ENCODE measurements around the gene USP12. TPM values are rescaled to one million over a fixed set of nuclear protein-coding genes. Genes with fewer than 3 reads are reported as not detected.

USP12 gene
- total and polyA plus RNA-seq, 2 donors from 2014 or later, result 15.0 to 27.5 TPM

DNA sequence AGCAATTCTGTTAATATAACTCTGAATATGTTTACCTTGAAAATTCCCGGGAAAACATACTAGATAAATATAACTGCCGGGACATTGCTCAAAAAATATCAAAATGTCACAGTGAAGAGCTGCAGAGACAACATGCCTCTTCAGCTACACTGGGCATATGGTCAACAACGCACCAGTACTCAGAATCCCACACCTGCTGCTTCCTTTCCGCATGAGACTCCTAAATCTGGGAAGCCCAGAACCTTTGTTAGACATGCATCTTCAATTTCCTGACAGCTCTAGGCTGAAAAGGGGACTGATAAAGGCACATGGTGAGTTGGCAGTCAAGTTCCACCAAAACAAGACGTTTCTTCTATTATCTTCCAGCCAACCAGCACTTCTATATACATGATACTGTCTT lies 53.7 kb downstream of the USP12 start:
- H3K27ac ChIP-seq (ENCODE audit: low read depth in 2 of 2, low read length in 2 of 2), result no peak overlapping the region
- H3K4me3 ChIP-seq (ENCODE audit: low read length in 3 of 3), result no peak overlapping the region
- intact Hi-C loops (cut with DNase I), result no loop called here
- TF ChIP-seq, protein P1, sequence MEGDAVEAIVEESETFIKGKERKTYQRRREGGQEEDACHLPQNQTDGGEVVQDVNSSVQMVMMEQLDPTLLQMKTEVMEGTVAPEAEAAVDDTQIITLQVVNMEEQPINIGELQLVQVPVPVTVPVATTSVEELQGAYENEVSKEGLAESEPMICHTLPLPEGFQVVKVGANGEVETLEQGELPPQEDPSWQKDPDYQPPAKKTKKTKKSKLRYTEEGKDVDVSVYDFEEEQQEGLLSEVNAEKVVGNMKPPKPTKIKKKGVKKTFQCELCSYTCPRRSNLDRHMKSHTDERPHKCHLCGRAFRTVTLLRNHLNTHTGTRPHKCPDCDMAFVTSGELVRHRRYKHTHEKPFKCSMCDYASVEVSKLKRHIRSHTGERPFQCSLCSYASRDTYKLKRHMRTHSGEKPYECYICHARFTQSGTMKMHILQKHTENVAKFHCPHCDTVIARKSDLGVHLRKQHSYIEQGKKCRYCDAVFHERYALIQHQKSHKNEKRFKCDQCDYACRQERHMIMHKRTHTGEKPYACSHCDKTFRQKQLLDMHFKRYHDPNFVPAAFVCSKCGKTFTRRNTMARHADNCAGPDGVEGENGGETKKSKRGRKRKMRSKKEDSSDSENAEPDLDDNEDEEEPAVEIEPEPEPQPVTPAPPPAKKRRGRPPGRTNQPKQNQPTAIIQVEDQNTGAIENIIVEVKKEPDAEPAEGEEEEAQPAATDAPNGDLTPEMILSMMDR (IDR thresholded peaks at IDR 0.05; ENCODE audit: borderline replicate concordance, extremely low read depth, insufficient read depth), result no peak
- no peaks in the 10 kb centered on the region for H3K9me3 ChIP-seq (ENCODE audit: control insufficient read depth in 2 of 3, insufficient read depth in 1 of 3, low read length in 3 of 3)
- no peaks in the 10 kb centered on the region for H3K27me3 ChIP-seq (ENCODE audit: control insufficient read depth, insufficient read depth, low read length)
- no peak for FAIRE-seq
- H3K36me3 ChIP-seq (ENCODE audit: control insufficient read depth in 2 of 3, insufficient read depth in 3 of 3, low read length in 3 of 3), result no peaks in the 10 kb centered on the region
- peaks cover 0 to 3% (median 0%) of the 10 kb centered on the region in 3 donors for H3K4me1 ChIP-seq (ENCODE audit: control insufficient read depth in 2 of 3, insufficient read depth in 2 of 3, low read depth in 1 of 3, low read length in 3 of 3)
- no peak for DNase-seq
- H3K9ac ChIP-seq (ENCODE audit: low read length in 3 of 3), result no peak overlapping the region

GRCh38 chr13:27117158-27117557 lies 54.5 kb downstream of the USP12 start:
- Histone ChIP-seq H3K27me3 (ENCODE audit: control insufficient read depth, insufficient read depth, low read length) (no peaks in the 10 kb centered on the region), H3K36me3 (ENCODE audit: control insufficient read depth in 2 of 3, insufficient read depth in 3 of 3, low read length in 3 of 3) (no peaks in the 10 kb centered on the region), H3K9ac (ENCODE audit: low read length in 3 of 3) (no peak overlapping the region), H3K4me1 (ENCODE audit: control insufficient read depth in 2 of 3, insufficient read depth in 2 of 3, low read depth in 1 of 3, low read length in 3 of 3) (peaks cover 0 to 3% (median 0%) of the 10 kb centered on the region in 3 donors), H3K4me3 (ENCODE audit: low read length in 3 of 3) (no peak overlapping the region), H3K9me3 (ENCODE audit: control insufficient read depth in 2 of 3, insufficient read depth in 1 of 3, low read length in 3 of 3) (no peaks in the 10 kb centered on the region), H3K27ac (ENCODE audit: low read depth in 2 of 2, low read length in 2 of 2) (no peak overlapping the region)
- FAIRE-seq, result no peak
- intact Hi-C loops (cut with DNase I), result no loop called here
- TF ChIP-seq, protein P1 (IDR thresholded peaks at IDR 0.05; ENCODE audit: borderline replicate concordance, extremely low read depth, insufficient read depth), result no peak
- peak in 2 of 5 donors; percentile 5 to 7 for DNase-seq

DNA sequence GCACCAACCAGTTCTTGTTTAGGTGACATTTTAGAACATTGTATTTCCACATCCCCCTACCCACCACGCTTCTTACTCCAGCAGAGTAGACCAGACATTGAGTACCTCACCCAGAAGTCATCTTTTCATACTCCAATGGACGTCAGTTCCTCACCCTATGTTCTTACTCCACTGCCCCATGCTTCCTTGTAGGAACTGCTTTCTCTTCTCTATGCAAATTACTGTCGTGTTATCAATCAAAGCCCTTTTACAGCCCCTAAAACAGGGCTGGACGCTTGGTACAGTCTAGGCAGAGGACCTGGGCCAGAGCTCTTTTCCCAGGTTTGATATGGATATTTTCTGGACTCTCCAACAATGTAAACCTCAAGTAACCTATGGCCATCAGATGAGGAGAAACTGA lies 58.2 kb downstream of the USP12 start:
- TF ChIP-seq, protein P1 (IDR thresholded peaks at IDR 0.05; ENCODE audit: borderline replicate concordance, extremely low read depth, insufficient read depth), result no peak
- DNase-seq (no peak), FAIRE-seq (no peak)
- no peak overlapping the region for H3K4me3 ChIP-seq (ENCODE audit: low read length in 3 of 3)
- no peak overlapping the region for H3K27ac ChIP-seq (ENCODE audit: low read depth in 2 of 2, low read length in 2 of 2)
- H3K36me3 ChIP-seq (ENCODE audit: control insufficient read depth in 2 of 3, insufficient read depth in 3 of 3, low read length in 3 of 3), result no peaks in the 10 kb centered on the region
- intact Hi-C loops (cut with DNase I), result no loop called here
- H3K9ac ChIP-seq (ENCODE audit: low read length in 3 of 3), result no peak overlapping the region
- no peaks in the 10 kb centered on the region for H3K4me1 ChIP-seq (ENCODE audit: control insufficient read depth in 2 of 3, insufficient read depth in 2 of 3, low read depth in 1 of 3, low read length in 3 of 3)
- H3K27me3 ChIP-seq (ENCODE audit: control insufficient read depth, insufficient read depth, low read length), result no peaks in the 10 kb centered on the region
- H3K9me3 ChIP-seq (ENCODE audit: control insufficient read depth in 2 of 3, insufficient read depth in 1 of 3, low read length in 3 of 3), result no peaks in the 10 kb centered on the region

DNA sequence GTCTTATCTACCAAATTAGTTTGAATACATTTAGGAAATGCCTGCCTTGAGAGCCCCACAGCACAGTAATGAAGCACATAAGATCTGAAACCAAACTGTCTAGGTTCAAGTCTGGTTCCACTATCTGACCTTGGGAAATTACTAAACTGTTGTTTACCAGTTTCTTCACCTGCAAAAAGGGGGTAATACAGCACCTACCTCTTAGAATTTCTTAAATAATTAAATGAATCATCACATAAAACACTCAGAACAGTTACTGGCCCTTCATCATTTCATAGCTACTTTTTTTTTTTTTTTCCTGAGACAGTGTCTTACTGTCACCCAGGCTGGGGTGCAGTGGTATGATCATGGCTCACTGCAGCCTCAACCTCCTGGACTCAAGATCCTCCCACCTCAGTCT lies 59.6 kb downstream of the USP12 start:
- Histone ChIP-seq H3K27ac (ENCODE audit: low read depth in 2 of 2, low read length in 2 of 2) (no peak overlapping the region), H3K9me3 (ENCODE audit: control insufficient read depth in 2 of 3, insufficient read depth in 1 of 3, low read length in 3 of 3) (no peaks in the 10 kb centered on the region)
- no peak for FAIRE-seq

More for the DNA sequence above, 59.6 kb downstream of the USP12 start:
- Histone ChIP-seq H3K27me3 (ENCODE audit: control insufficient read depth, insufficient read depth, low read length) (no peaks in the 10 kb centered on the region), H3K36me3 (ENCODE audit: control insufficient read depth in 2 of 3, insufficient read depth in 3 of 3, low read length in 3 of 3) (no peaks in the 10 kb centered on the region), H3K4me1 (ENCODE audit: control insufficient read depth in 2 of 3, insufficient read depth in 2 of 3, low read depth in 1 of 3, low read length in 3 of 3) (no peaks in the 10 kb centered on the region), H3K9ac (ENCODE audit: low read length in 3 of 3) (no peak overlapping the region), H3K4me3 (ENCODE audit: low read length in 3 of 3) (no peak overlapping the region)
- intact Hi-C loops (cut with DNase I), result no loop called here
- DNase-seq, result no peak
- TF ChIP-seq, protein P1 (IDR thresholded peaks at IDR 0.05; ENCODE audit: borderline replicate concordance, extremely low read depth, insufficient read depth), result no peak
